Measurements from ENCODE around the gene KRTAP10-12.

DNA sequence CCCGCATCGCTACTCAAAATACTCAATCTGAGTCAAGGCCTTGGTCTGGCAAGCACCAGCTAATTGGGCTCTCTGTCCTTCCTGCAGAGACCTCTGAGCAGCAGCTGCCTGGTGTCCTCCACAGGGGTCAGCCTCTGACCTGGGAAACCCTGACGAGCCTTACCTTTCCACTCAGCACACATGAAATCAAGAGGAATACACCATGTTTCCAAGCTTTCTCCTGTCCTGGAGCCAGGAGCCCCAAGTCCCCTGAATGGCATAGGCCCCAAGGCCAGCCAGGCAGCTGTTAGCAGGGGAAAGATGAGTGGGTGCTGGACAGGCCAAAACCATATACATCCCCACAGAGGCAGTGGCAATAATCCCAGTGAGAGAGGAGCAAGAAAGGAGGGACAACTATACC, 41.6 kb downstream of the KRTAP10-12 start:
- TF ChIP-seq, protein P1, sequence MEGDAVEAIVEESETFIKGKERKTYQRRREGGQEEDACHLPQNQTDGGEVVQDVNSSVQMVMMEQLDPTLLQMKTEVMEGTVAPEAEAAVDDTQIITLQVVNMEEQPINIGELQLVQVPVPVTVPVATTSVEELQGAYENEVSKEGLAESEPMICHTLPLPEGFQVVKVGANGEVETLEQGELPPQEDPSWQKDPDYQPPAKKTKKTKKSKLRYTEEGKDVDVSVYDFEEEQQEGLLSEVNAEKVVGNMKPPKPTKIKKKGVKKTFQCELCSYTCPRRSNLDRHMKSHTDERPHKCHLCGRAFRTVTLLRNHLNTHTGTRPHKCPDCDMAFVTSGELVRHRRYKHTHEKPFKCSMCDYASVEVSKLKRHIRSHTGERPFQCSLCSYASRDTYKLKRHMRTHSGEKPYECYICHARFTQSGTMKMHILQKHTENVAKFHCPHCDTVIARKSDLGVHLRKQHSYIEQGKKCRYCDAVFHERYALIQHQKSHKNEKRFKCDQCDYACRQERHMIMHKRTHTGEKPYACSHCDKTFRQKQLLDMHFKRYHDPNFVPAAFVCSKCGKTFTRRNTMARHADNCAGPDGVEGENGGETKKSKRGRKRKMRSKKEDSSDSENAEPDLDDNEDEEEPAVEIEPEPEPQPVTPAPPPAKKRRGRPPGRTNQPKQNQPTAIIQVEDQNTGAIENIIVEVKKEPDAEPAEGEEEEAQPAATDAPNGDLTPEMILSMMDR (IDR thresholded peaks at IDR 0.05; ENCODE audit: low read depth, low read length) = no peak
- TF ChIP-seq EZH2phosphoT487 (IDR thresholded peaks at IDR 0.05; ENCODE audit: low read depth) = no peak
